Suppressor macrophage treated with lipopolysaccharide for 4 hours (primary cell): ENCODE results near the gene NDRG2.
"Not testable (repeated sequence)": the region's sequence is repeated elsewhere in the genome, so short reads cannot be mapped to it uniquely, and the experiment has no call there.

Experiments used
- DNase-seq: peaks from one replicate; pipeline ENCODE4 v3.0.0-alpha.2; 2020

Gene NDRG2

DNA sequence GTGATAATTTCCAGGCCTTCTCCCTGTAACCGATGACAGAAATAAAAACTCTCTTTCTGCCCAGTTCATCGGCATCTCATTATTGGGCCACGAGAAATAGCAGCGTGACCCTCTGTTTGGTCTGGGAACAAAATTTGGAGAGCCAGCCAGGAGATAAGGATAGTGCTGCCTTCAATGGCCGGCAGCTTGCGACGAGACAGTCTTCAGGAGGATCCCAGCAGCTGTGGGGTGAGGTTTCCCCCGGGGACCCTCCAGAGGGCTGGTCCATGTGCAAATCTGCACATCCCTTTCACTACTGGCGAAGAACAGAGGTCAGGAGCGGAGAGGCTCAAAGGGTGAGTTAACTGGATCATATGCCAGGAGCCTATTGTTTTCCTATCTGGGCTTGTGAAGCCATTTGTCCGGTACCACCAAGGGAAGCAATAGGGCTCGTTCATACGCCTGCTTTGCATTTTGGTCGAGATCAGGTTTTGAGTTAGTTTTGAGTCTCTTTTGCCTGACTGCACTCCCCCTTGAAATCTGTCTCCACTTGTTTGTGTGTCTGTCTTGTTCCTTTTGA is 21.0 kb downstream of the NDRG2 start:
- DNase-seq: no peak

DNA sequence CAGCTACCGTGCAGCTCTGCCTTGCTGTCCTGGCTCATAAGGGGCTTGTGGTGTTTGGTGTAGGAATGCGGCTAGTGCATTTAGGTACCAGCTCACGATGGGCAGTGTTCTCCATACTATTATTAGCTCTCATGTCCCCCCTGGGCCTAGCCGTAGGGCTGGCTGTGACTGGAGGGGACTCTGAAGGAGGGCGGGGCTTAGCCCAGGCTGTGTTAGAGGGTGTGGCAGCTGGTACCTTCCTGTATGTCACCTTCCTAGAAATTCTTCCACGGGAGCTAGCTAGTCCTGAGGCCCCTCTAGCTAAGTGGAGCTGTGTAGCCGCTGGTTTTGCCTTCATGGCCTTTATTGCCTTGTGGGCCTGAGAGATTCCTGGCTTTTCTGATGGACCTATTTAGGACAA is 23.6 kb downstream of the NDRG2 start:
- no peak for DNase-seq

DNA sequence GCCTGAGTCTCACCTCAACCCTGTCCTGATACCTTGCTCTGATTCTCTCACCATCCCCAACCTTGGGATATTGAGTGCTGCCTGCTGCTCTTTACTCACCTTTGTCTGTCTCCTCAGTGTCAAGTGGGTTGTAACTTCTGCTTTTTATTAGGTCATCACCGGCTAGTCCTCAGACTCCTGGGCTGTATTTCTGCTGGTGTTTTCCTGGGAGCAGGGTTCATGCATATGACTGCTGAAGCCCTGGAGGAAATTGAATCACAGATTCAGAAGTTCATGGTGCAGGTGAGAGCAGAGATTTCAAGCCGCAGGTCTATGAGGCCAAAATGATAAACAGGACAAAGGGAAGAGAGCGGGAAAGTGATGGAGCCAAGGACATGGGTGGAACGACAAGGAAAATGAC is 25.3 kb downstream of the NDRG2 start:
- DNase-seq: no peak

DNA sequence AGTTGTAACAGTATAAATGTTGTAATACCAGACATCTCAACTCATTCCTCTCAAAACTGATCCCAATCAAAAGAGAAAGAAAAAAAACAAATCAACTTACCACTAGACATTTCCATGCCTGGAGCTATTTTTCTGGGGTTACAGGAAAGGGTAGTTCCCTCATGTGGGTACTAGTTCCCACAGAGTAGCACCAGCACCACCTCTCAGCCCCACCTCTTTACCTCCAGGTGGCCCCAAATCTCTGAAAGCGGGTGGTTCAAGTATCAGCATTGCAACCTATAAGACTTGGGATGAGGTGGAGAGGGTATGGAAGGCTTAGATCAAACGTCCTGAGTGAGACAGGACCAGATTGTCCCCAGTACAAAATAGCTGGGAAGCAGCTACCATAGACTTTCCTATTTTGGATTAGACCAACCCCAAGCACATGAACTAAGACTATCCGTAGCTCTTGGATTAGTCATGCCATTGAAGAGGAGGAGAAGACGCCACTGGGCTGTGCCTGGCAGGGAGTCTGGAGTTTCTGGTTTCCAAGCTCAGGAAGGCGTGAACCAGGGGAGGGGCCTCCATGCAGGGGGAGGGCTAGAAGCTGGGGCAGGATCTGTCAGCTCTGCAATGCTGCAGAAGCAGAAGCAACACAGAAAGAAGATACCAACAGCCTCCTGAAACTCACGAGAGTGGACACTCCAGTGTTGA is 26.0 kb downstream of the NDRG2 start, which contains the start of gene SLC39A2:
SLC39A2 (plus strand) TSS at position 620 of the 693 bp plus-strand sequence. CDS start 154 bp downstream, outside the sequence.
- no peak for DNase-seq

DNA sequence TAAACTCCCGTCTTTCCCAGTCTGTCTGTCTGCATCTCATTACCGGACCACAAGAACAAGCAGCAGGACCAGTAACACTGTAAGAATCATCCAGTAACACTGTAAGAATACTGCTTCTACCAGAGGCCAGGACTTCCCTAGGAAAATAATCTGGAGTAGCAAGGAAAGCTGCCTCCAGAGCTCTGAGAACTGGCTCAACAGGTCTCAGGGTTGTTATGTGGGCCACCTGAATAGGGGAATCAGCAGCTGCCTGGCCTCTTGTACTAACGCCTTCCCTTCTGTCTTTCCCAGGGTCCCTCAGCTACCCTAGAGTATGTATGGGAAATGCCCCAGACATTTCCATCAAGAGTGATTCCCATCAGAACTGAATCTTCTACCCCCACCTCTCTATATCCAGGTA is 26.7 kb downstream of the NDRG2 start:
- no peak for DNase-seq

DNA sequence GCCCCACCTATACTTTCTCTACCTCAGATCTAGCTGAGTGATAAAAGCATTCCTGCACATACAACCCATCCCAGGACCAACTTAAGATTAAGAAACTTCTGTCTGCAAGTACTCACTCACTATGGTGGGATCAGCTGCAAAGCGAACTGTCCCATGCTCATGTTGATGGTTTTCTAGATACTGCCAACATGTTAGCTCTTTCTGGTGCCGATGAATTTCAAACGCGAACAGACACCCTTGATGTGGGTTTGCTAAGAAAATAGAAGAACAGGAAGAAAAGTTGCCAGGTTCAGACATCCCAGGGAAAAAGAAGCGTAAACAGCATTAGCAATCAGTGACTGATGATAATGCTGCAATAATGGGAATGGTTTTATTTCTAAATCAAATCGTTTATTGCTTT is 27.3 kb downstream of the NDRG2 start:
- no peak for DNase-seq

DNA sequence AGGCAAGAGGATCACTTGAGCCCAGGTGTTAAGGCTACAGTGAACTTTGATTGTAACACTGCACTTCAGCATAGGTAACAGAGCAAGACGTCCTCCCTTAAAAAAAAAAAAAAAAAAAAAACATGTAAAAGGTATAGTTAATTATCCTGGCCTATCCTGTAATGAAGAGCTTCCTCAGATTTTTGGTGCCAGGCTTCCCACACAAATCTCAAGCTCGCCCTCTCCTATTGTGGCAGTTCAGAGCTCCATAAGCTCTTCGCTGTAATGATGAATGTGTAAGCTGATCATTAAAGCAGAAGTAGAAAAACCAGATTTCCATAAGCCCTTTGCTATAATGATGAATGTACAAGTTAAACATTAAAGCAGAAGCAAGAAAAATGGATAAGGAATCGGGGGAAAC is 27.7 kb downstream of the NDRG2 start:
- DNase-seq: no peak

DNA sequence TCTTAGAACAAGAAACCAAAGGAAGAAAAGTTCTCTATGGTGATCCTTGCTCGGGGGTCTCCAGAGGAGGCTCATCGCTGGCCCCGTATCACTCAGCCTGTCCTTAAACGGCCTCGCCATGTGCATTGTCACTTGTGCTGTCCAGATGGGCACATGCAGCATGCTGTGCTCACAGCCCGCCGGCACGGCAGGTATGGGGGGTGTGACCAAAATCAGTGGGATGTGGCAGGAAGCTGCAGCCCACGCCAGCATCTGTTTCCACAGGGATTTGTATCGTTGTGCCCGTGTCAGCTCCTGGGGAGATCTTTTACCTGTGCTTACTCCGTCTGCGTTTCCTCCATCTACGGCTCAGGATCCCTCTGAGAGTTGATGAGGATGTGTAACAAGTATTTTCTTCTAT is 28.3 kb downstream of the NDRG2 start:
- no peak for DNase-seq

DNA sequence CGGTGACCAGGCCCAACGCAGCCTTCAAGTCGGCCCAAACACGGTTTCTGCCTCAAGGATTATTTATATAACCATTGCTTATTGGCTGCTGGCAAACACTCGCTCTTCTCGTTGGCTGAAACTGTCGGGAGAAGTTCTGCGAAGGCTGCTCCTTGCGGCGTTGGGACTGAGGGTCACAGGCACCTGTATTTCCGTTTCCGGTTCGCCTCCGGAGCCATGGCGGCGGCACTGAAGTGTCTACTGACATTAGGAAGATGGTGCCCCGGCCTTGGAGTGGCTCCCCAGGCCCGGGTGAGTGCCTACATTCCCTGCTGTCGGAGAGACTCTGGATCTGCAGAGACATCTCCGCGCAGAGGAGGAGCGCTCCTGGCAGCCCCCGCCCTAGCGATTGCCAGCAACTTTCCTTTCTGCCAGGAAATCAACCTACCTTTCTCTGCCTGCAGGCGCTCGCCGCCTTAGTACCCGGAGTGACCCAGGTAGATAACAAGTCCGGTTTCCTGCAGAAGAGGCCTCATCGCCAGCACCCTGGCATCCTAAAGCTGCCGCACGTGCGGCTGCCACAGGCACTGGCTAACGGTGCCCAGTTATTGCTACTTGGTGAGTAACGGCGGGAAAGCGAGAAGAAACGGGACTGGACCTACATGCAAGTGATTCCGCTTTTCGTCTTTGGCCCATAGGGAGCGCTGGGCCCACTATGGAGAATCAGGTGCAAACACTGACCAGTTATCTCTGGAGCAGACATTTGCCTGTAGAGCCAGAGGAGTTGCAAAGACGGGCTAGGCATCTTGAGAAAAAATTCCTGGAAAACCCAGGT is 34.9 kb downstream of the NDRG2 start, which contains the start of gene METTL17:
METTL17 (plus strand) TSS at position 194 of the 814 bp plus-strand sequence; CDS start at position 217, 23 bp downstream.
- peak; percentile 95 for DNase-seq

DNA sequence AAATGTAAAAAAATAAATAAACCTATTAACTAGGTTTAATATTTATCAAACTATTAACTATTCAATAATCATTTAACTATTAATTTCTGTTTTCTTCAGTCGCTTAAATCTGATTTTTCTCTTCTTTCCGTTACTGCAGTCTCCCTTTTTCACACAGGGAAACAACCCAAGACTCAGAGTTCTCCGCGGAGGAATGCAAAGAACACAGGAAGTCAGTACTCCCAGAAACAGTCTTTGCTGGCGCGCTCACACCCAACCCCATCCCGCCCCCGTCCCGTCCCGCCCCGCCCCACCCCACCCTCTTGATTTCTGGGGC is 35.4 kb downstream of the NDRG2 start:
- no peak for DNase-seq

DNA sequence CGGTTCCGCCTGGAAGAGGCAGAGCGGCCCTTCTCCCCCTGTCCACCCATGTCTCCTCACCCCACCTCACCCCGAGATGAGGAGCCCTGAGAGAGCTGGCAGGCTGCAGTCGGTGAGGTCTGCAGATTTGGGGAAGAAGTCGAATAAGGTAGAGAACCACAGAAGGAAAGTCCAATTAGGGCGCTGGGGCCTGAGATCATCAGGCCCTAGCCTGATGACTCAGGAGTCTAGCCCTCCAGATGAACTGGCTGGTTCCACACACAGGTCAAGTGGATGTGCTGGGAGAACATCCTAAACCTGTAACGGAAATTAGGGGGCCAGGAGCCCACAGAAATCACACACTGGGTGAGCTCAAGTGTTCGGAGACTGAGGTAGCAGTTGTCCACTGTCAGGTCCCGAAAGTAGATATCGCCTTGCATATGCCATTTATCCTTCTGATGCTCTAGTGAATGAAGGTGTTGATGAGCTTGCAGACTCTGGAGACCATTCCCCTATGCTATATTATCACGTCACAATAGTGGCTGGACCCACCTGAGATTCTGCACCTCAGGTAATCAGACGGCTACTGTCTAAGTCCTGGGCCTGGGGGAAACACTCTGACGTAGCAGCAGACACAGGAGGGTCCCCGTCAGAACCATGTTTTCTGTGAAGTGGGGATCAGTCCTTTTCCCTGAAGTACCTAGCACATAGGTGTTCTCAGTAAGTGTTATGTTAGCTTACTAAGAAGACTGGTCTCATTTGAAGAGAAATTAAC is 36.0 kb downstream of the NDRG2 start:
- DNase-seq: peak; percentile 50

DNA sequence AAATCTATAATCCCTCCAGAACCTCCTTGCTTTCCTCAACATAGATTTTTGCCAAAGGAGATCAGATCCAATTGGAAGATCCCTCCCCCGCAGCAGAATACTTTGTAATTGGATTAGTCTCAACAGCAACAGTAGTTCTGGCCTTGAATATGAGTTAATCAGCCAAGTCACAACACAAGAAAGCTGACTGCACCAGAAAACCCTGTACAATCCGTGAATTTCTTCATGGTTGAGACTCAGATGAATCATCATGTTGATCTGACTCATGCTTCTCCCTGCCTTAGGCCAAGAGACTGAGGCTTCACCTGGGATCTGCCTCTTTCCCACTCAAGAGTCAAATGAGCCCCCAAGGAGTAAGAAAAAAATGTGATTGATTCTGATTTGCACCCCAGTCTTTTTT is 38.0 kb downstream of the NDRG2 start:
- DNase-seq: peak; percentile 86

DNA sequence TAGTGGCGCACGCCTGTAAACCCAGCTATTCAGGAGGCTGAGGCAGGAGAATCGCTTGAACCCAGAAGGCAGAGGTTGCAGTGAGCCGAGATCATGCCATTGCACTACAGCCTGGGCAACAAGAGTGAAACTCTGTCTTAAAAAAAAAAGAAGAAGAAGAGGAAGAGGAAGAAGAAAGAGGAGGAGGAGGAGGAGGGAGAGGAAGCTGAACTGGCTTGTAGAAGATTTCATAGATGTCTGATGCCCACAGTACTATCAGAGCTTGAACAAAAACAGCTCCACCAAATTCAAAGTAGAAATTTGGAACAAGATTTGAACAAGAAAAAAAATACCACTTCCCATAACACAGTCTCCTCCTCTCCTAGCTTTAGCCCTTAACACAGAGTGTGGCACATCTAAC is 39.2 kb downstream of the NDRG2 start:
- DNase-seq: not testable (repeated sequence)

DNA sequence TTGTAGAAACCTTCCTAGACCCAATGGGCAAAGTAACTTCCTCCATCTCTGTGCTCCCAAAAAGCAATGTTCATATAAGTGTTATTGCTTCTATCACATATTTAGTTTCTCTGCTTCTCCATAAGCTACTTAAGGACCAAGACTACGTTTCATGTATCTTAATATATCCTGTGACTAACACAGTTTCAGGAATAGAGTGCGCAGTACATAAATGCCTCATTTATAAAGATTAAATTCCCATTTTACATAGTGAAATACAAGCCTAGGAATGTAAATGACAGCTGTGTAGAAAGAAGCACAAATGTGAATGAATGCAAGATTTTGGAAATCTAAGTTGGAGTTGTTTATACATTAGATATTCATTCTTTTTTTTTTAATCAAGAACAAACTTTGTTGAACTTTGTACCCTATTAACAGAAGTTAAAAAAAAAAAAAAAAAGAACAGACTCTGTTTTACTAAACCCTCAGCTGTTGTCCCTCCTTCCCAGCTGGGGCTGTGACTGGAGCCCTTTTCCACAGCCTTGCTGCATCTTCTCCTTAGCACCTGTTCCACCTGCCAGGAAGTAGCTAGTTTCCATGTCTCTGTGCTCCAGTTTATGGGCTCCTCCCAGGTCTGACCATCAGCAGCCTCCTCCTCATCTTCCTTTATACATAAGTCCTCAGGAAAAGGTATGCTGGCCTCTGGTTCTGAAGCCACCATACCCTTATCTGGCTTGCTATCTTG is 42.1 kb downstream of the NDRG2 start:
- no peak for DNase-seq

DNA sequence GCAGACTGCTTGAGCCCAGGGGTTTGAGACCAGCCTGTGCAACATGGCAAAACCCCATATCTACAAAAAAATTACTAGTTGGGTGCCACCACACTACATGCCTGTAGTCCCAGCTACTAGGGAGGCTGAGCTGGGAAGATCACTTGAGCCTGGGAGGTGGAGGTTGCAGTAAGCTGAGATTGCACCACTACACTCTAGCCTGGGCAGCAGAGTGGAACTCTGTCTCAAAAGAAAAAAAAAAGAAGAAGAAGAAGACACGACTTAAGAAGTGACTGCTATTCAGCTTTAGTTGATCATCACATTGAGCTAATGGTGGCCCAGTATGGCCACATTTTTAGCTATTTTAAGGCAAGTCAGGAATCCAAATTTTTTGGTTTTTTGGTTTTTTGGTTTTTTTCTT is 44.0 kb downstream of the NDRG2 start:
- DNase-seq: no peak

DNA sequence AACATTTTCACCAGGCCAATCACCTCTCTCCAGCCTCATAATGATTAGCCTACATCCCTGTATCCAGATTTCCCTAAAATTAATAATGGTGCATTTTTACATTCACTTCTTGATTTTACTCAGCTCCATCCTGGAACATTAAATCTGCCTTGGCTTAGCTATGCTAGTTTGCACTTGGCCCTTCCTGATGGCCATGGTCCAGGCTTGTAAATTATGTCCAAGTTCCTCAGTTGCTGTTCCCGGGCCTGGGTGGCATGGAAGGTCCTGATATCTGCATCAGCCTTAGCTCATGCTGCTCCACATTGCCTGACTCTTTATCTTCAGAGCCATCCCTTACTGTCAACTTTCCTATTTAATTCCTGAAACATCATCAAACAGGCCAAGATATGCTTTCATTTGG is 46.2 kb downstream of the NDRG2 start:
- DNase-seq: no peak

DNA sequence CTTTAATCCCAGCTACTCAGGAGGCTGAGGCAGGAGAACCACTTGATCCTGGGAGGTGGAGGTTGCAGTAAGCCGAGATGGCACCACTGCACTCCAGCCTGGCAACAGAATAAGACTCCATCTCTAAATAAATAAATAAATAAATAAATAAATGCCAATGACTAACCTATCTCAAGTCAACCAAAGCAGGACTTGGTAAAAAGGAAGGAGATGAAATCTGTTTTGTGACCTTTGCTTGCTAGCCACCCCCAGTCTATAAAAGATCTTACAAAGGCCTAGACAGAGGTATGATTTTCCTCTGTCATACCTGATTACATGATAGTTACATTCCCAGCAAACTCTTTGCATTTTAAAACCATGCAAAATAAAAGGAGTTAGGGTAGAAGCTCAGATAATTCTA is 48.6 kb downstream of the NDRG2 start:
- no peak for DNase-seq

DNA sequence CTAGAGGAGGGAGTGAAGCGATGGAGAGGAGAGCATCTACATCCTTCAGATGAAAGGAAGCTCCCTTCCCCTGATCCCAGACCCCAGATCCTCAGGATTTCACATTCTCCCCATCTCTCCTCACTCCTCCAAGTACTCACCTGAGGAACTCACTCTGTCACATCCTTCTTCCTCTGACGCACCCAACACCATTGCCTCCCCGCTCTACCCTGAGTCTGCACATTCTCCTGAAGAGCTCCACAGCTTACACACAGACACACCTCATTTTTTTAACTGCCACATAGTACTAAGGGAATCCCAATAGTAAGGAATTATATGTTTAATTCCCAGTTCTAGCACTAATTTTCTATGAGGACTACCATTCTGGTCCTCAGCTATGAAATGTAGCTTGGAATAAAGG is 51.4 kb downstream of the NDRG2 start:
- no peak for DNase-seq

DNA sequence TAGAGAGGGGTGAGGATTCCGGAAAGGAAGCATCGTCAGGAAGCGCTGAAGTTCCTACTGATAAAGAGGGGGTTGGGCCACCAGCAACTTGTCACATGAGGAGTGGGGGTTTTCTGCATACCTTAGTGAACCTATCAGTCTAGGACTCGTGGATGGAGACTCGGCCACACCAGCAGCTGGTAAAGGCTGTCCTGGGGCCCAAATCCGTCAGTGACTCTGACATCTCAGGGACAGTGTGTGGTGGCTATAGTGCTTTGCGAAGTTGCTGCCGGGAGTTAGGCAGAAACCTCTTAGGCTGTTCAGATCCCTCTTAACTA is 53.2 kb downstream of the NDRG2 start:
- no peak for DNase-seq

DNA sequence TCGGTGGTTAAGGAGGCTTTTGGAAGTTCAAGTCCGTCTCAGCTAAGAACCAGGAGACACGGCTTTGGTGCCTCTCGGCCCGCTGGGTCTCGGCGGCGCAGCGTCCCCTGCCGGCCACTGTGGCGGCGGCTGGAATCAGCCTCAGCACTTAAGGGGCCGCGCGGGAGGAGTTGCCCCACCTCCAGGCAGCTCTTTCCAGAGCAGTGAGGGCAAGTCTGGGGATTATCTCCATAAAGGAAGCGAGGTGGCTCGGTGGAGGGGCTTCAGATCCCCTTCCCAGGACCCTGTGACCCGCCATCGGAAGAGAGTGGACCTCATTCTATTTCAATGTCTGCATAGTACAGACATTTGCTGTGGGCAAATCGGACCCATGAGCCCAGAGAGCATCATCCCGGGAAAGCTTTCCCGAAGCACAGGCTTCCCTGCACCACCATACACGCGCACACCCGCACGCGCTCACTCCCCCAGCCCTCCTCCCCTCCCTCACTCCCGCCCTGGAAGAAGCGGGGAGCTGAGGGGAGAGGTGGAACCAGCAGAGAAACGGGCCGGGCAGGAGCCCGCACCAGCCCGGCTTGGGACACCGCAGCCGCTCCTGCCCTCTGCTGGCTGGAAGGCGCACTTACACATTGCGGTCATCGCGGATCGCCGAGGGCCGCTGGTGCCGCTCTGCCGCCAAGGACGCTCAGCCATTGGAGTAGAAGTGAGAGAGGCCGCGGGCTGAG is 53.7 kb downstream of the NDRG2 start:
- peak; percentile 88 for DNase-seq

DNA sequence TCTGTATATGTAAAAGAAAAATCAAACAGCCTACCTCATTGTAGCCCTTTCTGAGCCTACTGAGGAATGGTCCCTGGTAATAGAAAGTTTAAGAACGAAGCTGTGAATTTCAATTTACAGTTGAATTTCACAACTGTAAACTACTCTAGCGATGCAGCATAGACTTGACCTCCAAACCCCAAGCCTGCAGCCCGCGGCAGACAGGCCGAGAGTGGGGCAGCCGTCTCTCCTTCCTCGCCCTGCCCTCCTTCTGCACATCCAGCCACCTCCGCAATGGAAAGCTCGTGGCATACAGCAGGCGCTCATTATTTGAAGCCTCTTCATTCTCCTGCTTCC is 54.2 kb downstream of the NDRG2 start:
- no peak for DNase-seq

DNA sequence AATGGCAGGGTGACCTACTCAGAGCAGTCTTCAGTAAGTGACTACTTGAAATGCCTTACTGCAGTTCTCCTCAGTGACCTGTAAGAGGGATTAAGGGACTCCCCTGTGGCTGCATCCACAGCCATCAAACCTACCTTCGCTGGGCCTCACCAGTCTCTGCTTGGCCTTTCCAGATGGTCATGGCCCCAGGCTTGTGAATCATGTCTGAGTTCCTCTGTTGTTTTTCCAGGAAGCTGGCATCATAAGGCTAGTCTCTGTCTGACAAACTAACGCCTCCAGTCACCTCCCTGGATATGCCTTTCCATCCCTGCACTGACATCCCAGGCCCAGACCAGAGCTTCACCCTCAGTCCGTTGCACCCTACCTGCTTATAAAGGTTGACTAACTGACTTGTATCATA is 55.5 kb downstream of the NDRG2 start:
- DNase-seq: no peak
